Osteoblast (primary cell): ENCODE results near the gene PPM1K. TPM values are rescaled to one million over a fixed set of nuclear protein-coding genes. Genes with fewer than 3 reads are reported as not detected.
"Not testable (repeated sequence)": the region's sequence is repeated elsewhere in the genome, so short reads cannot be mapped to it uniquely, and the experiment has no call there.

Source experiments
- DNase-seq: peaks from one replicate; pipeline ENCODE4 v3.0.0; 2011; ENCODE audit warnings: low spot score, mixed read lengths; ENCODE audit not compliant: insufficient read length; ENCODE audit errors: missing footprints
- H2AFZ ChIP-seq: 2 replicates; pipeline ENCODE4 v1.6.0; 2011; ENCODE audit warnings: mild to moderate bottlenecking, low read length
- H3K27ac ChIP-seq: 2 replicates; pipeline ENCODE4 v1.5.1; 2011; ENCODE audit warnings: mild to moderate bottlenecking, low read depth, low read length, moderate library complexity
- H3K27me3 ChIP-seq: 2 replicates; pipeline ENCODE4 v1.6.0; 2012; ENCODE audit warnings: mild to moderate bottlenecking, control low read depth, inconsistent platforms, low read length, moderate library complexity; ENCODE audit not compliant: insufficient read depth
- H3K36me3 ChIP-seq: 2 replicates; pipeline ENCODE4 v1.5.1; 2011; ENCODE audit warnings: mild to moderate bottlenecking, low read length, control low read depth, moderate library complexity; ENCODE audit not compliant: insufficient read depth
- H3K4me1 ChIP-seq: 2 replicates; pipeline ENCODE4 v1.5.1; 2011; ENCODE audit warnings: mild to moderate bottlenecking, low read length, control low read depth, moderate library complexity; ENCODE audit not compliant: insufficient read depth
- H3K4me2 ChIP-seq: 2 replicates; pipeline ENCODE4 v1.6.0; 2011; ENCODE audit warnings: mild to moderate bottlenecking, low read length; ENCODE audit not compliant: insufficient read depth
- H3K4me3 ChIP-seq: fragments of 200-600 bp; sonication (generic); 3 replicates; pipeline ENCODE4 v1.5.1; 2012; ENCODE audit warnings: mild to moderate bottlenecking, low read length, inconsistent platforms; ENCODE audit not compliant: insufficient read depth
- H3K79me2 ChIP-seq: 2 replicates; pipeline ENCODE4 v1.6.0; 2012; ENCODE audit warnings: mild to moderate bottlenecking, low read length, control low read depth, inconsistent platforms; ENCODE audit not compliant: insufficient read depth
- H3K9me3 ChIP-seq: 2 replicates; pipeline ENCODE4 v1.5.1; 2011; ENCODE audit warnings: low read depth, low read length, control low read depth
- H4K20me1 ChIP-seq: 2 replicates; pipeline ENCODE4 v1.6.0; 2012; ENCODE audit warnings: mild to moderate bottlenecking, low read length, control low read depth; ENCODE audit not compliant: insufficient read depth
- total RNA-seq: library from RNA; depleted of rRNA; stranded (reverse); fragments of >200 nt; gene quantifications from 2 replicates; pipeline ENCODE4 v1.2.3, GENCODE V29; 2012
- TF ChIP-seq, protein P1 (sequence below): IDR thresholded peaks from 2 replicates; pipeline ENCODE4 v1.5.1; 2011; ENCODE audit warnings: mild to moderate bottlenecking, low read depth, low read length, moderate library complexity; ENCODE audit errors: extremely low read depth

The PPM1K gene
- total RNA-seq, 1 donor: 21.0 TPM

DNA sequence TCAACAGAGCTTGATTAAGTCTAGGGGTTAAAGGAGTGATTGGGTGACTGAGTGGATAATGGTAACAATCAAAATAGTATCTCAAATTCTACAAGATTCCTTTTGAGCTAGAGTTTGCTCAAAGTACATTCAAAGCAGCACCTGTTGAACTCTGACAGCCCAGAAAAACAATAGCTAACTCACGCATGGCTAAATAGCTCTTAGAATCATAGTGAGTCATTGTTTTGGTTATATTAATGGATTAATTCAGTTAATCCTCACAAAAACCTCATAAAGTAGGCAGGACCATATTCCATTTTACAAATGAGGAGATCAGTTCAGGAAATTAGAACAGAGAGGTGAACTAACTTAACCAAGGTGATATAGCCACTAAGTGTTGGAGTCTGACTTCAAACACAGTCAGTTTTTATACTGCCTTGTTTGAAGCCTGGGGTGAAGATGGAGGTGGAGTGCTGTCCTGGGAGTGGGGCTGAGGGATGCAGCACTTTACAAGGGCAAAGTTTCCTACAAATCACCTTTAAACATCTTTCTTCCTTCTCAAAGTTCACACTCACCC lies 35.9 kb upstream of the PPM1K start:
- Histone ChIP-seq H3K4me1 (peaks cover 5% of the 10 kb centered on the region), H3K4me2 (peak overlapping the region; percentile 37), H3K9me3 (no peaks in the 10 kb centered on the region), H3K36me3 (no peaks in the 10 kb centered on the region), H3K79me2 (no peaks in the 10 kb centered on the region), H2AFZ (peak overlapping the region; percentile 76), H3K27ac (no peak overlapping the region), H3K4me3 (peak overlapping the region; percentile 20), H4K20me1 (no peaks in the 10 kb centered on the region), H3K27me3 (peaks cover 2% of the 10 kb centered on the region)
- DNase-seq: no peak
- TF ChIP-seq, protein P1, sequence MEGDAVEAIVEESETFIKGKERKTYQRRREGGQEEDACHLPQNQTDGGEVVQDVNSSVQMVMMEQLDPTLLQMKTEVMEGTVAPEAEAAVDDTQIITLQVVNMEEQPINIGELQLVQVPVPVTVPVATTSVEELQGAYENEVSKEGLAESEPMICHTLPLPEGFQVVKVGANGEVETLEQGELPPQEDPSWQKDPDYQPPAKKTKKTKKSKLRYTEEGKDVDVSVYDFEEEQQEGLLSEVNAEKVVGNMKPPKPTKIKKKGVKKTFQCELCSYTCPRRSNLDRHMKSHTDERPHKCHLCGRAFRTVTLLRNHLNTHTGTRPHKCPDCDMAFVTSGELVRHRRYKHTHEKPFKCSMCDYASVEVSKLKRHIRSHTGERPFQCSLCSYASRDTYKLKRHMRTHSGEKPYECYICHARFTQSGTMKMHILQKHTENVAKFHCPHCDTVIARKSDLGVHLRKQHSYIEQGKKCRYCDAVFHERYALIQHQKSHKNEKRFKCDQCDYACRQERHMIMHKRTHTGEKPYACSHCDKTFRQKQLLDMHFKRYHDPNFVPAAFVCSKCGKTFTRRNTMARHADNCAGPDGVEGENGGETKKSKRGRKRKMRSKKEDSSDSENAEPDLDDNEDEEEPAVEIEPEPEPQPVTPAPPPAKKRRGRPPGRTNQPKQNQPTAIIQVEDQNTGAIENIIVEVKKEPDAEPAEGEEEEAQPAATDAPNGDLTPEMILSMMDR: no peak

DNA sequence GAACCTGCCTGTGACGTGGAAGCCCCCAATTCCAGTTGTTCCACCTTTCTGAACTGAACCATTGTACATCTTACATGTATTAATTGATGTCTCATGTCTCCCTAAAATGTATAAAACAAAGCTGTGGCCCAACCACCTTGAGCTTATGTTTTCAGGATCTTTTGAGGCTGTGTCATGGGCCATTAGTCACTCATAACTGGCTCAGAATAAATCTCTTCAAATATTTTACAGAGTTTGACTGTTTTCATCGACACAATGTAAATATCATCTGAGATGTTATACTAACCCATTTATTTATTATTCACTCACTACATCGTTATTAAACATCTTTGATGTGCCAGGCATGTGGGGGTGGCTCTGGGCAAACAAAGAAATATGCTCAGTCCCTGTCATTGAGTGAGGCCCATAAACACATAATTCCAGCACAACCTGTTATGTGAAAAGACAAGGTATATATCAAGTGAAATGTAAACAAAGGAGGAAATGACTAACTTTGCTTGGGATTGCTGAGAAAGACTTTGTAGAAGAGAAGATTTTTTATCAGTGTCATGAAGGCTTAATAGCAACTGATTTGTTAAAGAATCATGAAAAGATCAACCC lies 34.5 kb upstream of the PPM1K start:
- TF ChIP-seq, protein P1: no peak
- H4K20me1 ChIP-seq: no peaks in the 10 kb centered on the region
- H3K4me2 ChIP-seq: no peak overlapping the region
- no peaks in the 10 kb centered on the region for H3K9me3 ChIP-seq
- no peak overlapping the region for H2AFZ ChIP-seq
- peaks cover 5% of the 10 kb centered on the region for H3K4me1 ChIP-seq
- no peaks in the 10 kb centered on the region for H3K79me2 ChIP-seq
- H3K27ac ChIP-seq: no peak overlapping the region
- H3K36me3 ChIP-seq: no peaks in the 10 kb centered on the region
- DNase-seq: peak; percentile 27
- no peak overlapping the region for H3K4me3 ChIP-seq
- peaks cover 3% of the 10 kb centered on the region for H3K27me3 ChIP-seq

DNA sequence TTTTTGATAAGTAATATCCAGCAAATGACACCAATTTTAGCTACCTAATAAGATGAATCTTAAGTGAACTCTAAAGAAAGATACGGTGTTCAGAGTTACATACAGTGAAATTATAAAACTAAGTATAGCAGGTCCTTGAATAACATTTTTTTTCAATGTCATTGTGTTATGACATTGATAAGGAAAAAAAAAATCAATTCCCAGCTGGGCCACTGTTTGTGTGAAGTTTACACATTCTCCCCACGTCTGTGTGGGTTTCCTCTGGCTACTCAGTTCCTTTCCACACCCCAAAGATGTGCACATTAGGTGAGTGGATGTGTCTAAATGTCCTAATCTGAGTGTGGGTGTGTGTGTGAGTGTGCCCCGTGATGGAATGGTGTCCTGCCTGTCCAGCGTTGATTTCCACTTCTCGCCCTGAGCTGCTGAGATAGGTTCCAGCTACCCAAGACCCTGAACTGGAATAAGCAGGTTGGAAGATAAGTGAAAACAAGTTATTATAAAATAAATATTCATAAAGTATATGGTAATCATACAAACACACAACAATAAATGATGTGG lies 31.2 kb upstream of the PPM1K start:
- Histone ChIP-seq H3K4me3 (no peak overlapping the region), H3K27me3 (peaks cover 3% of the 10 kb centered on the region), H3K27ac (no peak overlapping the region), H2AFZ (no peak overlapping the region), H3K4me2 (no peak overlapping the region), H3K4me1 (peaks cover 2% of the 10 kb centered on the region), H3K36me3 (no peaks in the 10 kb centered on the region), H3K79me2 (no peaks in the 10 kb centered on the region), H4K20me1 (no peaks in the 10 kb centered on the region), H3K9me3 (no peaks in the 10 kb centered on the region)
- TF ChIP-seq, protein P1: no peak
- DNase-seq: no peak

DNA sequence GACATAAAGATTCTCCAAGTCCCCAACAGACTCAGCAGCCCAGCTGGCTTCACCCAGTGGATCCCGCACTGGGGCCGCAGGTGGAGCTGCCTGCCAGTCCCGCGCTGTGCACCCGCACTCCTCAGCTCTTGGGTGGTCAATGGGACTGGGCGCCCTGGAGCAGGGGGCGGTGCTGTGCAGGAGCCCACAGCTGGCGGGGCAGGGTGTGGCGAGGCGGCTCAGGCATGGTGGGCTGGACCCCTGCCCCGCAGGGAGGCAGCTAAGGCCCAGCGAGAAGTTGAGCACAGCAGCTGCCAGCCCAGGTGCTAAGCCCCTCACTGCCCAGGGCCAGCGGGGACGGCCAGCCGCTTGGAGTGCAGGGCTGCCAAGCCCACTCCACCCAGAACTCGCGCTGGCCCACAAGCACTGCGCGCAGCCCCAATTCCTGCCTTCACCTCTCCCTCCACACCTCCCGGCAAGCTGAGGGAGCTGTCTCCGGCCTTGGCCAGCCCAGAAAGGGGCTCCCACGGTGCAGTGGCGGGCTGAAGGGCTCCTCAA lies 28.8 kb upstream of the PPM1K start:
- DNase-seq, H2AFZ ChIP-seq, H3K36me3 ChIP-seq, H3K4me3 ChIP-seq, H3K4me2 ChIP-seq, H4K20me1 ChIP-seq, H3K79me2 ChIP-seq, H3K27me3 ChIP-seq, H3K27ac ChIP-seq, H3K4me1 ChIP-seq, H3K9me3 ChIP-seq: not testable (repeated sequence)
